ENCODE measurements around the gene FNDC10. TPM values are rescaled to one million over a fixed set of nuclear protein-coding genes. Genes with fewer than 3 reads are reported as not detected.
A peak's percentile ranks its signal among the peaks of the same experiment; 100 is the strongest.

FNDC10 gene
- total RNA-seq, 4 donors from 2014 or later = 4.1 to 6.9 (median 5.7) TPM

- H3K4me3 ChIP-seq = peak within 1 kb of the TSS; percentile 41 to 56 (median 51)
- H3K4me1 ChIP-seq = peaks cover under 1 to 28% (median 18%) of the 10 kb centered on the region in 4 donors
- DNase-seq = peak in 2 of 3 donors; percentile 45 to 51
Observed at GRCh38 chr1:1631782-1632420, 32.0 kb upstream of the FNDC10 start, which contains the start of gene MMP23B. Gene MMP23B, plus strand, starts transcription at chr1:1632173. Its CDS starts 46 bp downstream, at chr1:1632219.

GRCh38 chr1:1630965-1631781 lies 31.2 kb upstream of the FNDC10 start:
- H3K36me3 ChIP-seq = peaks cover 0 to 13% (median 0%) of the 10 kb centered on the region in 3 donors
- peaks cover 0 to 17% of the 10 kb centered on the region in 2 donors for H3K27me3 ChIP-seq
- peaks cover 3 to 34% (median 18%) of the 10 kb centered on the region in 4 donors for H3K4me1 ChIP-seq
- H3K9me3 ChIP-seq = no peaks in the 10 kb centered on the region
- peak overlapping the region; percentile 41 to 56 (median 51) for H3K4me3 ChIP-seq
- peak in 1 of 3 donors; percentile 61 for DNase-seq
- peak overlapping the region; percentile 82 to 91 (median 84) for H3K27ac ChIP-seq
- TF ChIP-seq CTCF (IDR thresholded peaks at IDR 0.05) (no peak), POLR2A (IDR thresholded peaks at IDR 0.05) (no peak)

More at GRCh38 chr1:1631782-1632420, 32.0 kb upstream of the FNDC10 start, which contains the start of gene MMP23B:
- TF ChIP-seq POLR2A (IDR thresholded peaks at IDR 0.05) (no peak), CTCF (IDR thresholded peaks at IDR 0.05) (no peak)
- H3K27ac ChIP-seq = peak within 1 kb of the TSS; percentile 82 to 91 (median 84)
- no peaks in the 10 kb centered on the region for H3K9me3 ChIP-seq
- H3K36me3 ChIP-seq = peaks cover 0 to 20% (median 0%) of the 10 kb centered on the region in 3 donors
- H3K27me3 ChIP-seq = peaks cover 0 to 17% of the 10 kb centered on the region in 2 donors

GRCh38 chr1:1630191-1630964 lies 30.4 kb upstream of the FNDC10 start:
- peak overlapping the region; percentile 41 to 56 (median 51) for H3K4me3 ChIP-seq
- peaks cover 0 to 17% of the 10 kb centered on the region in 2 donors for H3K27me3 ChIP-seq
- TF ChIP-seq CTCF (IDR thresholded peaks at IDR 0.05) (peak in 1 of 6 experiments; percentile 11), POLR2A (IDR thresholded peaks at IDR 0.05) (peak; percentile 15 to 61)
- peaks cover 0 to 13% (median 0%) of the 10 kb centered on the region in 3 donors for H3K36me3 ChIP-seq
- peaks cover 3 to 34% (median 18%) of the 10 kb centered on the region in 4 donors for H3K4me1 ChIP-seq
- no peaks in the 10 kb centered on the region for H3K9me3 ChIP-seq
- peak overlapping the region; percentile 82 to 91 (median 84) for H3K27ac ChIP-seq
- peak; percentile 83 to 95 (median 89) for DNase-seq

GRCh38 chr1:1629430-1630190 lies 29.7 kb upstream of the FNDC10 start:
- peak overlapping the region; percentile 82 to 91 (median 84) for H3K27ac ChIP-seq
- H3K4me1 ChIP-seq = peaks cover 3 to 34% (median 18%) of the 10 kb centered on the region in 4 donors
- no peaks in the 10 kb centered on the region for H3K9me3 ChIP-seq
- H3K4me3 ChIP-seq = peak overlapping the region; percentile 41 to 56 (median 51)
- DNase-seq = peak; percentile 57 to 83 (median 77)
- H3K27me3 ChIP-seq = peaks cover 0 to 17% of the 10 kb centered on the region in 2 donors
- no peak for TF ChIP-seq CTCF (IDR thresholded peaks at IDR 0.05)
- no peak for TF ChIP-seq POLR2A (IDR thresholded peaks at IDR 0.05)
- peaks cover 0 to 13% (median 0%) of the 10 kb centered on the region in 3 donors for H3K36me3 ChIP-seq
